Loucy (cell line): Measurements from ENCODE around the gene DNAJB13.

Source experiments
- H2AFZ ChIP-seq: fragments of 200-600 bp; sonication (generic); 2 replicates; pipeline ENCODE4 v1.6.0; 2016; ENCODE audit warnings: antibody characterized with exemption, mild to moderate bottlenecking, low read length, moderate library complexity
- H3F3A ChIP-seq: fragments of 200-600 bp; 2 replicates; pipeline ENCODE4 v1.6.0; 2016; ENCODE audit warnings: antibody characterized with exemption, low read depth, mild to moderate bottlenecking
- H3K27me3 ChIP-seq: fragments of 200-600 bp; sonication (generic); 2 replicates; pipeline ENCODE4 v1.6.1; 2014; ENCODE audit warnings: low read length, mild to moderate bottlenecking; ENCODE audit not compliant: insufficient read depth, poor library complexity, severe bottlenecking
- H3K36me3 ChIP-seq: fragments of 200-600 bp; sonication (generic); 2 replicates; pipeline ENCODE4 v1.6.1; 2016; ENCODE audit warnings: low read length; ENCODE audit not compliant: insufficient read depth
- H3K4me1 ChIP-seq: fragments of 200-600 bp; sonication (generic); 2 replicates; pipeline ENCODE4 v1.5.1; 2014; ENCODE audit warnings: low read length, mild to moderate bottlenecking; ENCODE audit not compliant: insufficient read depth, poor library complexity, severe bottlenecking
- H3K4me2 ChIP-seq: fragments of 200-600 bp; sonication (generic); 2 replicates; pipeline ENCODE4 v1.6.0; 2014; ENCODE audit warnings: antibody characterized with exemption, low read length, low read depth, mild to moderate bottlenecking; ENCODE audit not compliant: poor library complexity, severe bottlenecking
- H3K4me3 ChIP-seq: fragments of 200-600 bp; sonication (generic); 2 replicates; pipeline ENCODE4 v1.5.1; 2014; ENCODE audit warnings: low read length, mild to moderate bottlenecking, mixed read lengths; ENCODE audit not compliant: poor library complexity, severe bottlenecking
- H3K79me2 ChIP-seq: fragments of 200-600 bp; sonication (generic); 2 replicates; pipeline ENCODE4 v1.6.1; 2014; ENCODE audit warnings: low read length; ENCODE audit not compliant: insufficient read depth
- H3K9ac ChIP-seq: fragments of 200-600 bp; sonication (generic); 2 replicates; pipeline ENCODE4 v1.6.0; 2014; ENCODE audit warnings: mild to moderate bottlenecking, low read depth, low read length, moderate library complexity; ENCODE audit not compliant: poor library complexity, severe bottlenecking
- H3K9me2 ChIP-seq: fragments of 200-600 bp; sonication (generic); replicated peaks from 2 replicates; pipeline ENCODE4 v1.6.1; 2016; ENCODE audit warnings: low read depth, low read length, mixed read lengths
- H3K9me3 ChIP-seq: fragments of 200-600 bp; sonication (generic); 2 replicates; pipeline ENCODE4 v1.6.1; 2014; ENCODE audit warnings: mild to moderate bottlenecking, antibody characterized with exemption, low read length, low read depth; ENCODE audit not compliant: insufficient read depth
- H4K20me1 ChIP-seq: fragments of 200-600 bp; sonication (generic); 2 replicates; pipeline ENCODE4 v1.6.0; 2014; ENCODE audit warnings: antibody characterized with exemption, low read length, mild to moderate bottlenecking; ENCODE audit not compliant: insufficient read depth, poor library complexity, severe bottlenecking
- CTCF ChIP-seq: fragments of 200-600 bp; sonication (generic); conservative IDR thresholded peaks from 2 replicates; pipeline ENCODE4 v1.5.1; 2014; ENCODE audit warnings: mild to moderate bottlenecking, antibody characterized with exemption, low read length
- EZH2phosphoT487 ChIP-seq: fragments of 200-600 bp; IDR thresholded peaks from 2 replicates; pipeline ENCODE4 v1.6.1; 2018; ENCODE audit warnings: antibody characterized with exemption, mild to moderate bottlenecking, moderate library complexity, borderline replicate concordance

Gene DNAJB13

DNA sequence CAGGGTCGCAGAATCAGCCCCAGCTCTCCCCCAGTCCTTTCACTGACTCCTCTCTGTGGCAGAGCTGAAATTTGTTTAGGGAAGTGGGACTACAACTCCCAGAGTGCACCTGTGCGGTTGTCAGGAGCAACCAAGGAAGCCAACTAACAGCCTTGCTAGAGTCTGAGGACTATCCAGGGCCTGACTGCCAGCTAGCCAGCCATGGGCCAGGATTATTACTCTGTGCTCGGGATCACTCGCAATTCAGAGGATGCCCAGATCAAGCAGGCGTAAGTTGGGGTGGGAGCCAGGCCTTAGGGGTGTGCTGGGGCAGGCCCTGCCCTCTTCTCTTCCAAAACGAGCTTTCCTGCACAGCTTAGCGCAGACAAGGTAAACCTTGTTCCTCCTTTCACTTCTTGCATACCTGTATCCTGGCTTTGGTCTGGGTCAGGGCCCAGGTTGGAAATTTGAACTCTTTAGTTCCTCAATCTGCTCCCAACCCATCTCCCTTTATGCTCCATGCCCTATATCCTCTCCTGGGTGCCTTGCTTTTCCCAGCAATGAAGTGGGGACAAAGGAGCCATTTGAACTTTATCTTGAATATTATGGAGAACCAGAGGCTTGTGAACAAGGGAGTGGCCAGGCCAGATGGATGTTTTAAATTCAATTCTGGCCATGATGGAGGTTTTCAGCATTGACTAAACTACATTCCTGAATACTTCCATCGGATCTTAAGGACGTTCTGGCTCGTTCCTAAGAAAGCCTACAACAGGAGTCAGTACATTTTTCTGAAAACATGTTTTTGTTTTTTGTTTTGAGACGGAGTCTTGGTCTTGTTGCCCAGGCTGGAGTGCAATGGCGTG is at the start of gene DNAJB13:
Gene DNAJB13 (plus strand): TSS at position 158 of the 842 bp plus-strand sequence. CDS start 44 bp downstream, at position 202.
- no peak within 1 kb of the TSS for H3K4me3 ChIP-seq

GRCh38 chr11:73902303-73902702 is 48.5 kb upstream of the DNAJB13 start:
- no peak overlapping the region for H3K4me2 ChIP-seq

More for the DNA sequence above, at the start of gene DNAJB13:
- H4K20me1 ChIP-seq: no peaks in the 10 kb centered on the region
- no peak within 1 kb of the TSS for H3K4me2 ChIP-seq
- no peak for TF ChIP-seq CTCF
- no peak for TF ChIP-seq EZH2phosphoT487
- H3K79me2 ChIP-seq: no peaks in the 10 kb centered on the region
- H3K9me3 ChIP-seq: no peaks in the 10 kb centered on the region
- no peaks in the 10 kb centered on the region for H3K27me3 ChIP-seq
- H3K36me3 ChIP-seq: no peaks in the 10 kb centered on the region
- no peaks in the 10 kb centered on the region for H3F3A ChIP-seq
- H2AFZ ChIP-seq: no peak within 1 kb of the TSS
- no peaks in the 10 kb centered on the region for H3K4me1 ChIP-seq
- H3K9ac ChIP-seq: no peak within 1 kb of the TSS
- H3K9me2 ChIP-seq: no peaks in the 10 kb centered on the region

DNA sequence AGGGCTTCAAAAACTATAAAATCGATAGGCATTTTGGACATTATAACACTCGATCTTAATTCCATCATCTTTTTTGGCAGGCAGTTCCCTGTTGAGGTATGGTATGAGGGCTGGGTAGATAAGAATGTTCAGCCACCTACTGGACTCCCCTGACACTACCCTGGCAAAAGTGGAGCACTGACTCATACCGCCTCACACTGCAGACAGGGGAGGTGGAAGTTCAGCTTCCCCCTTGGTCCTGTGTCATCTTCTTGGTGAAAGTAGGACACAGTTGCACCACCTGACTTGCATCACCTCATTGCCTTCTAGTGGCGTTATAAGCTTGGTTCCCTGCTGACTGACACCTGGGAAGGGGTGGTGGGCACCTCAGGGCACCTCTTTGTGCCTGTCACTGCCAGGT is 43.6 kb upstream of the DNAJB13 start:
- no peaks in the 10 kb centered on the region for H3K79me2 ChIP-seq
- no peaks in the 10 kb centered on the region for H3K27me3 ChIP-seq
- H3K9me2 ChIP-seq: no peaks in the 10 kb centered on the region
- no peak overlapping the region for H3K4me2 ChIP-seq
- H3K4me3 ChIP-seq: no peak overlapping the region
- H2AFZ ChIP-seq: no peak overlapping the region
- peaks cover 22% of the 10 kb centered on the region; the same call in 1 of the 2 replicates for H3K36me3 ChIP-seq
- no peaks in the 10 kb centered on the region for H3K9me3 ChIP-seq
- H3K9ac ChIP-seq: no peak overlapping the region
- H3K4me1 ChIP-seq: no peaks in the 10 kb centered on the region
- H4K20me1 ChIP-seq: no peaks in the 10 kb centered on the region
- no peak for TF ChIP-seq EZH2phosphoT487
- TF ChIP-seq CTCF: peak; percentile 30
- H3F3A ChIP-seq: no peaks in the 10 kb centered on the region

More at GRCh38 chr11:73902303-73902702, 48.5 kb upstream of the DNAJB13 start:
- Histone ChIP-seq H3K4me1 (no peaks in the 10 kb centered on the region), H2AFZ (no peak overlapping the region), H3K27me3 (no peaks in the 10 kb centered on the region), H3K36me3 (peaks cover 14% of the 10 kb centered on the region; the same call in 1 of the 2 replicates), H3K9me2 (no peaks in the 10 kb centered on the region), H3K9ac (no peak overlapping the region), H4K20me1 (no peaks in the 10 kb centered on the region), H3K9me3 (no peaks in the 10 kb centered on the region), H3K4me3 (no peak overlapping the region), H3K79me2 (no peaks in the 10 kb centered on the region), H3F3A (no peaks in the 10 kb centered on the region)
- TF ChIP-seq CTCF: no peak
- TF ChIP-seq EZH2phosphoT487: no peak
